Neural cell (in vitro differentiated cells): ENCODE measurements around the gene RWDD3. TPM values are rescaled to one million over a fixed set of nuclear protein-coding genes. Genes with fewer than 3 reads are reported as not detected.

Experiments used
- H2AFZ ChIP-seq: fragments of 200-600, 300-800 bp; sonication (generic), shearing (Covaris generic); 2 replicates; pipeline ENCODE4 v1.6.0; 2014; ENCODE audit warnings: low read depth, mild to moderate bottlenecking, antibody characterized with exemption, low read length, moderate library complexity
- H3F3A ChIP-seq: fragments of 200-600 bp; shearing (Covaris generic); 2 replicates; pipeline ENCODE4 v1.6.1; 2016; ENCODE audit warnings: mild to moderate bottlenecking, moderate library complexity, mixed read lengths, antibody characterized with exemption, low read length; ENCODE audit not compliant: insufficient read depth, poor library complexity, severe bottlenecking
- H3K27ac ChIP-seq: fragments of 200-600, 300-800 bp; sonication (generic), shearing (Covaris generic); 2 replicates; pipeline ENCODE4 v1.5.1; 2014; ENCODE audit warnings: mild to moderate bottlenecking, low read length, moderate library complexity
- H3K27me3 ChIP-seq: fragments of 300-800, 200-600 bp; sonication (generic), shearing (Covaris generic); 2 replicates; pipeline ENCODE4 v1.6.0; 2014; ENCODE audit warnings: mild to moderate bottlenecking, low read depth, low read length, moderate library complexity; ENCODE audit not compliant: insufficient read depth
- H3K36me3 ChIP-seq: fragments of 300-800, 200-600 bp; sonication (generic), shearing (Covaris generic); 2 replicates; pipeline ENCODE4 v1.5.1; 2014; ENCODE audit warnings: mild to moderate bottlenecking, antibody characterized with exemption, low read length, moderate library complexity; ENCODE audit not compliant: insufficient read depth
- H3K4me2 ChIP-seq: fragments of 300-800, 200-600 bp; sonication (generic), shearing (Covaris generic); 2 replicates; pipeline ENCODE4 v1.6.0; 2014; ENCODE audit warnings: mild to moderate bottlenecking, low read length
- H3K4me3 ChIP-seq: fragments of 300-800, 200-600 bp; sonication (generic), shearing (Covaris generic); 2 replicates; pipeline ENCODE4 v1.5.1; 2014; ENCODE audit warnings: mild to moderate bottlenecking, low read length, moderate library complexity
- H3K79me2 ChIP-seq: fragments of 200-600 bp; shearing (Covaris generic); replicated peaks from 2 replicates; pipeline ENCODE4 v1.6.0; 2014; ENCODE audit warnings: mild to moderate bottlenecking, low read length, moderate library complexity; ENCODE audit not compliant: insufficient read depth
- H3K9ac ChIP-seq: fragments of 300-800, 200-600 bp; sonication (generic), shearing (Covaris generic); 2 replicates; pipeline ENCODE4 v1.6.1; 2016; ENCODE audit warnings: mild to moderate bottlenecking, low read length, mixed read lengths
- H3K9me2 ChIP-seq: fragments of 200-600 bp; shearing (Covaris generic); 2 replicates; pipeline ENCODE4 v1.6.1; 2016; ENCODE audit warnings: mild to moderate bottlenecking, low read length, mixed read lengths; ENCODE audit not compliant: insufficient read depth
- H3K9me3 ChIP-seq: fragments of 200-600, 300-800 bp; sonication (generic), shearing (Covaris generic); 2 replicates; pipeline ENCODE4 v1.6.1; 2016; ENCODE audit warnings: mild to moderate bottlenecking, mixed run types, low read length, moderate library complexity, mixed read lengths
- H4K20me1 ChIP-seq: fragments of 200-600 bp; shearing (Covaris generic); 2 replicates; pipeline ENCODE4 v1.6.1; 2016; ENCODE audit warnings: mild to moderate bottlenecking, mixed run types; ENCODE audit not compliant: insufficient read depth
- CTCF ChIP-seq: fragments of 450-650 bp; IDR thresholded peaks from 2 replicates; pipeline ENCODE4 v1.5.1; 2014; ENCODE audit warnings: antibody characterized with exemption, mild to moderate bottlenecking, moderate library complexity; ENCODE audit not compliant: poor library complexity, severe bottlenecking
- EP300 ChIP-seq: fragments of 450-650 bp; conservative IDR thresholded peaks from 2 replicates; pipeline ENCODE4 v1.6.1; 2014; ENCODE audit warnings: antibody characterized with exemption, mild to moderate bottlenecking, moderate library complexity; ENCODE audit not compliant: poor library complexity, severe bottlenecking
- EZH2 ChIP-seq: fragments of 200-600, 300-800 bp; shearing (Covaris generic), sonication (generic); IDR thresholded peaks from 2 replicates; pipeline ENCODE4 v1.6.1; 2014; ENCODE audit warnings: antibody characterized with exemption, low read length, borderline replicate concordance, mild to moderate bottlenecking; ENCODE audit not compliant: insufficient read depth, poor library complexity, severe bottlenecking
- MXI1 ChIP-seq: fragments of 450-650 bp; conservative IDR thresholded peaks from 2 replicates; pipeline ENCODE4 v1.6.1; 2014; ENCODE audit warnings: antibody characterized with exemption, mild to moderate bottlenecking; ENCODE audit not compliant: poor library complexity, severe bottlenecking
- POLR2AphosphoS5 ChIP-seq: IDR thresholded peaks from 2 replicates; pipeline ENCODE4 v1.6.1; 2012
- RAD21 ChIP-seq: fragments of 450-650 bp; conservative IDR thresholded peaks from 2 replicates; pipeline ENCODE4 v1.6.1; 2014; ENCODE audit warnings: antibody characterized with exemption, mild to moderate bottlenecking, moderate library complexity
- REST ChIP-seq: IDR thresholded peaks from 2 replicates; pipeline ENCODE4 v1.6.1; 2012; ENCODE audit warnings: borderline replicate concordance
- SMC3 ChIP-seq: fragments of 450-650 bp; conservative IDR thresholded peaks from 2 replicates; pipeline ENCODE4 v1.6.1; 2014; ENCODE audit warnings: antibody characterized with exemption, mild to moderate bottlenecking, moderate library complexity; ENCODE audit not compliant: poor library complexity
- TAF1 ChIP-seq: IDR thresholded peaks from 2 replicates; pipeline ENCODE4 v1.6.1; 2012; ENCODE audit warnings: low read depth
- polyA plus RNA-seq: library from polyadenylated mRNA; depleted of rRNA; stranded (reverse); fragments of >200 nt; gene quantifications from 2 replicates; pipeline ENCODE4 v1.2.3, GENCODE V29; 2014

Gene RWDD3
- polyA plus RNA-seq, 1 donor from 2014 or later = 41.1 TPM

DNA sequence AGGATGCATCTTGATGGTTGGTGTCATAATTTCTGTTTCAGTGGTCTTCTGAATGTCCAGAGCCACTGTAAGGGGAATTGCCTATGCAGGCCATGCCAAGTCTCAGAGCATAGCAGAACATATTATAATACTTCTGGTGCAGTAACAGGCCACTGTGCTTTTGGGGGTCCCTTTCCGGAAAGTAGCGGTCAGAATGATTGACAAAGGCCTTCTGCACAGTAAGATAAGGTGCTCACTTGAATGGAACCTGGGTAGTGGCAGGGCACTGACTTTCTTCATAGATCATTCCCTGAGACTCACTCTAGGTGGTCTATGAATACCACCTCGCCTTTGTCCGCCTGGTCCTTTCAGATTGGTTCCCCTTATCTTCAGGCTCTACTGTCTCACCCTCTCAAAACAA, 28.9 kb downstream of the RWDD3 start:
- H4K20me1 ChIP-seq = no peaks in the 10 kb centered on the region
- no peaks in the 10 kb centered on the region for H3K9me2 ChIP-seq
- H3K36me3 ChIP-seq = no peaks in the 10 kb centered on the region
- H3F3A ChIP-seq = no peaks in the 10 kb centered on the region
- no peaks in the 10 kb centered on the region for H3K9me3 ChIP-seq
- no peak overlapping the region for H3K9ac ChIP-seq
- H2AFZ ChIP-seq = no peak overlapping the region
- H3K27ac ChIP-seq = no peak overlapping the region
- TF ChIP-seq EP300 (no peak), SMC3 (no peak), POLR2AphosphoS5 (no peak), REST (no peak), MXI1 (no peak), EZH2 (no peak), RAD21 (no peak), TAF1 (no peak), CTCF (no peak)
- H3K27me3 ChIP-seq = no peaks in the 10 kb centered on the region
- H3K4me3 ChIP-seq = no peak overlapping the region
- no peaks in the 10 kb centered on the region for H3K79me2 ChIP-seq
- H3K4me2 ChIP-seq = no peak overlapping the region

- no peak overlapping the region for H3K9ac ChIP-seq
- H3K9me3 ChIP-seq = no peaks in the 10 kb centered on the region
- H3K36me3 ChIP-seq = no peaks in the 10 kb centered on the region
- no peaks in the 10 kb centered on the region for H3K27me3 ChIP-seq
- no peak overlapping the region for H3K4me2 ChIP-seq
- H3F3A ChIP-seq = no peaks in the 10 kb centered on the region
- H2AFZ ChIP-seq = no peak overlapping the region
- no peak overlapping the region for H3K27ac ChIP-seq
- no peaks in the 10 kb centered on the region for H3K79me2 ChIP-seq
- no peaks in the 10 kb centered on the region for H4K20me1 ChIP-seq
- H3K4me3 ChIP-seq = no peak overlapping the region
- H3K9me2 ChIP-seq = no peaks in the 10 kb centered on the region
- no peak for TF ChIP-seq MXI1
- no peak for TF ChIP-seq POLR2AphosphoS5
- no peak for TF ChIP-seq RAD21
- no peak for TF ChIP-seq SMC3
- no peak for TF ChIP-seq EZH2
- TF ChIP-seq TAF1 = no peak
- TF ChIP-seq EP300 = no peak
- no peak for TF ChIP-seq CTCF
- no peak for TF ChIP-seq REST
Measured at GRCh38 chr1:95263450-95263849, 29.4 kb downstream of the RWDD3 start.
